Loucy (cell line): ENCODE data around the gene NFATC1.

ENCODE experiments used
- H2AFZ ChIP-seq: fragments of 200-600 bp; sonication (generic); 2 replicates; pipeline ENCODE4 v1.6.0; 2016; ENCODE audit warnings: antibody characterized with exemption, mild to moderate bottlenecking, low read length, moderate library complexity
- H3F3A ChIP-seq: fragments of 200-600 bp; 2 replicates; pipeline ENCODE4 v1.6.0; 2016; ENCODE audit warnings: antibody characterized with exemption, low read depth, mild to moderate bottlenecking
- H3K27me3 ChIP-seq: fragments of 200-600 bp; sonication (generic); 2 replicates; pipeline ENCODE4 v1.6.1; 2014; ENCODE audit warnings: low read length, mild to moderate bottlenecking; ENCODE audit not compliant: insufficient read depth, poor library complexity, severe bottlenecking
- H3K36me3 ChIP-seq: fragments of 200-600 bp; sonication (generic); 2 replicates; pipeline ENCODE4 v1.6.1; 2016; ENCODE audit warnings: low read length; ENCODE audit not compliant: insufficient read depth
- H3K4me1 ChIP-seq: fragments of 200-600 bp; sonication (generic); 2 replicates; pipeline ENCODE4 v1.5.1; 2014; ENCODE audit warnings: low read length, mild to moderate bottlenecking; ENCODE audit not compliant: insufficient read depth, poor library complexity, severe bottlenecking
- H3K4me2 ChIP-seq: fragments of 200-600 bp; sonication (generic); 2 replicates; pipeline ENCODE4 v1.6.0; 2014; ENCODE audit warnings: antibody characterized with exemption, low read length, low read depth, mild to moderate bottlenecking; ENCODE audit not compliant: poor library complexity, severe bottlenecking
- H3K4me3 ChIP-seq: fragments of 200-600 bp; sonication (generic); 2 replicates; pipeline ENCODE4 v1.5.1; 2014; ENCODE audit warnings: low read length, mild to moderate bottlenecking, mixed read lengths; ENCODE audit not compliant: poor library complexity, severe bottlenecking
- H3K79me2 ChIP-seq: fragments of 200-600 bp; sonication (generic); 2 replicates; pipeline ENCODE4 v1.6.1; 2014; ENCODE audit warnings: low read length; ENCODE audit not compliant: insufficient read depth
- H3K9ac ChIP-seq: fragments of 200-600 bp; sonication (generic); 2 replicates; pipeline ENCODE4 v1.6.0; 2014; ENCODE audit warnings: mild to moderate bottlenecking, low read depth, low read length, moderate library complexity; ENCODE audit not compliant: poor library complexity, severe bottlenecking
- H3K9me2 ChIP-seq: fragments of 200-600 bp; sonication (generic); replicated peaks from 2 replicates; pipeline ENCODE4 v1.6.1; 2016; ENCODE audit warnings: low read depth, low read length, mixed read lengths
- H3K9me3 ChIP-seq: fragments of 200-600 bp; sonication (generic); 2 replicates; pipeline ENCODE4 v1.6.1; 2014; ENCODE audit warnings: mild to moderate bottlenecking, antibody characterized with exemption, low read length, low read depth; ENCODE audit not compliant: insufficient read depth
- H4K20me1 ChIP-seq: fragments of 200-600 bp; sonication (generic); 2 replicates; pipeline ENCODE4 v1.6.0; 2014; ENCODE audit warnings: antibody characterized with exemption, low read length, mild to moderate bottlenecking; ENCODE audit not compliant: insufficient read depth, poor library complexity, severe bottlenecking
- EZH2phosphoT487 ChIP-seq: fragments of 200-600 bp; IDR thresholded peaks from 2 replicates; pipeline ENCODE4 v1.6.1; 2018; ENCODE audit warnings: antibody characterized with exemption, mild to moderate bottlenecking, moderate library complexity, borderline replicate concordance
- TF ChIP-seq, protein P1 (sequence below): fragments of 200-600 bp; sonication (generic); conservative IDR thresholded peaks from 2 replicates; pipeline ENCODE4 v1.5.1; 2014; ENCODE audit warnings: mild to moderate bottlenecking, antibody characterized with exemption, low read length

The NFATC1 gene

DNA sequence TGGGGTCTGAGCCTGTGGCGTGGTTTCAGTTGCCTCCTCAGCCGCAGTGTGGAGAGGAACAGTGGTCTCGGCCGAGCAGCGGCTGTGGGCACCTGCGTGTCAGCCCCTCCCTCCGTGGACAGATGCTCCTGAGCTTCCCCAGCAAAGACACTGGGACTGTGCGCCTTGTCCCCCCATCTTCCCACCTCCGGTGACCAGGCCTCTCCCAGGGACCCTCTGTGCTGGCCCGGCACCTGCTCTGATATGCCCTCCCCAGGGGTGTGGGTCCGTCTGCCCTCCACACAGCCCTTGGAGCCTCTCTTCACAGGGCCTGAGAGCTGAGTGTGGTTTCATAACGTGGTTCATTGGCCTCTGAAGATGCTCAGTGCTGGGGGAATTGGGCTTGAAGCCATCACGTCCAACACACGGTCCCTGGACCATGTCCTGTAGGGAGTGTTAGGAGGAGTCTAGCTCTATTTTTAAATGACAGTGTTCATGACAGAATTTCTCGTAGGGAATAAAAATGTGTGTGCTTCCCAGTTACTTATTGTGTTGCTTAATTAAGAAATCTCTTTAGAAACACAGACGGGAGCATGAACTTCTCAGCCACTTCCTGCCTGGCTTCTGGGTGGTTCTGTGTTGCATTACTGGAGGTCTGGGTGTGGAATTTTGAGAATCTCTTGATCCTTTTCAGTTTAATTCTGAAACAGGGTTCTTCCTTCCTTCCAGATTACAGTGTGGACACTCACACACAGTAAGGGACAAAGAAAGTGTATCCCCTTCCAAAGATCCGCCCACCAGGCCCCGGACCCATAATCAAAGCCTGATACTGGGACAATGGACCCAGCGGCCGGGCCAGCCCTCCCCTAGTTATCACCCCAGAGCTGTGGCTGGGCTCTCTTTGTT lies 110.7 kb downstream of the NFATC1 start:
- TF ChIP-seq, protein P1, sequence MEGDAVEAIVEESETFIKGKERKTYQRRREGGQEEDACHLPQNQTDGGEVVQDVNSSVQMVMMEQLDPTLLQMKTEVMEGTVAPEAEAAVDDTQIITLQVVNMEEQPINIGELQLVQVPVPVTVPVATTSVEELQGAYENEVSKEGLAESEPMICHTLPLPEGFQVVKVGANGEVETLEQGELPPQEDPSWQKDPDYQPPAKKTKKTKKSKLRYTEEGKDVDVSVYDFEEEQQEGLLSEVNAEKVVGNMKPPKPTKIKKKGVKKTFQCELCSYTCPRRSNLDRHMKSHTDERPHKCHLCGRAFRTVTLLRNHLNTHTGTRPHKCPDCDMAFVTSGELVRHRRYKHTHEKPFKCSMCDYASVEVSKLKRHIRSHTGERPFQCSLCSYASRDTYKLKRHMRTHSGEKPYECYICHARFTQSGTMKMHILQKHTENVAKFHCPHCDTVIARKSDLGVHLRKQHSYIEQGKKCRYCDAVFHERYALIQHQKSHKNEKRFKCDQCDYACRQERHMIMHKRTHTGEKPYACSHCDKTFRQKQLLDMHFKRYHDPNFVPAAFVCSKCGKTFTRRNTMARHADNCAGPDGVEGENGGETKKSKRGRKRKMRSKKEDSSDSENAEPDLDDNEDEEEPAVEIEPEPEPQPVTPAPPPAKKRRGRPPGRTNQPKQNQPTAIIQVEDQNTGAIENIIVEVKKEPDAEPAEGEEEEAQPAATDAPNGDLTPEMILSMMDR, result no peak
- TF ChIP-seq EZH2phosphoT487, result no peak
- Histone ChIP-seq H3K4me3 (no peak overlapping the region), H2AFZ (no peak overlapping the region), H3K9ac (no peak overlapping the region), H4K20me1 (no peaks in the 10 kb centered on the region), H3K9me3 (no peaks in the 10 kb centered on the region), H3K27me3 (no peaks in the 10 kb centered on the region), H3K4me1 (peaks cover 9% of the 10 kb centered on the region), H3K79me2 (no peaks in the 10 kb centered on the region), H3K4me2 (no peak overlapping the region), H3F3A (no peaks in the 10 kb centered on the region), H3K36me3 (no peaks in the 10 kb centered on the region), H3K9me2 (no peaks in the 10 kb centered on the region)

DNA sequence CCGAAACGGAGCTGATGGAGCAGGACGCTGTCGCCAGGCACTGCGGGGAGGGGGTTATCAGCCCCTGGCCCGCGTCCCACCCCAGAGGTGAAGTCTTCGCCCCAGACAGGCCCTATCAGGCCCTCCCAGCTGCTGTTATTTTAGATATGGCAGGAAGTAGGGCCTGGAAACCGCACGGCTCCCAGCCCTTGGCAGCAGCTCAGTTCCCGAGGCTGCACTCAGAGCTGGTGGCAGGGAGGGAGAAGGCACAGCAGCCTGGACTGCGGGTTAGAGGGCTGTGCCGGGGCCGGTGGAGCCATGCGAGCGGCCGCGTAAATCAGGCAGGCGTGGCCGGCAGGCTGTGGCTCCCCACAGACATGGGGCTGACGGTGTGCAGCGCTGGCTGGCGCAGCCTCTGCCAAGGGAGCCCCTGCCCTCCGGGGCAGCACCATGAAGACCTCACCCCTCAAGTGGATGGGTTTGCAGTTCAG lies 111.4 kb downstream of the NFATC1 start:
- Histone ChIP-seq H3K36me3 (no peaks in the 10 kb centered on the region), H3K9ac (no peak overlapping the region), H3K79me2 (no peaks in the 10 kb centered on the region), H3K9me2 (no peaks in the 10 kb centered on the region), H3K9me3 (no peaks in the 10 kb centered on the region), H3K27me3 (no peaks in the 10 kb centered on the region), H3K4me1 (peaks cover 9% of the 10 kb centered on the region), H3K4me3 (no peak overlapping the region), H3F3A (no peaks in the 10 kb centered on the region), H2AFZ (no peak overlapping the region), H3K4me2 (no peak overlapping the region), H4K20me1 (no peaks in the 10 kb centered on the region)
- no peak for TF ChIP-seq EZH2phosphoT487
- TF ChIP-seq, protein P1, result no peak

DNA sequence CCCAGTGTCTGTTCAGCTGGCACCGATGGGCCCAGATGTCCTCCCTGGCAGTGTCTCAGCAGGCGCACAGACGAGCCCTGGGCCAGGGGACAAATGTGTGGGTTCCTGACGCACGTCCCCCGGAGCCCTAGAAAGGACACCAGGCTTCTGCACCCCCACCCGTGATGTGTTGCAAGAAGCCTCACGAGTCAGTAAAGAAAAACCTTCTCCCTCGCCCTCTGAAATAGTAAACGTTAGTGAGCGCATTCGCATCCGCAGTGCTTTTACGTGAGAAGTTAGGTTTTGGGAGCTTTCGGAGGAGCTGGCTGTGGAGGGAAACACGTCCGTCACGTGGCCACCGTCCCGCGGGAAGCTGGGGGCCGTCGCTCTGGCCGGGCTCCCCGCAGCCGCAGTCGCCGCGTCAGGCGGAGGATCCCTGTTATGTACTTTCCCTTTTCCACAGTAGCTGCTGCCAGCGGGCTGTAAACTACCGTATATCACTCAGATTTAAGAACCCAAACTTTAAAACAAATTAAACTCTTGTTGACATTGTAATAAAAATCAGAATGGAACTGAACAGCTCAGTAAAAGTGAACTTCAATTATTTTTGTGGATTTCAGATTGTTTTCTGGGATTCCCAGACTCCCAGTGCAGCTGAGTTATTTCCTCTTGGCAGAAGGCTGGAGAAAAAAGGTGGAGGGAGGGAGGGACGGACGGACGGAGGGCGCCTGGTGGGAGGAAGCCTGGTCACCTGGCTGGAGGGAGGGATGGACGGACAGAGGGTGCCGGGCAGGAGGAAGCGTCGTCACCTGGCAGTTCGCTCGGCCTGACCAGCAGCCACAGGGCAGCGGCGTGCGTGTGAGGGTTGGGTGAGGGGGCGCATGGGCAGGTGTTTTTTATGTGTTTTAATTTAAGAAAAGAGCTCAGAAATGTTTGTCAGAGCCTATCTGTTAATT lies 112.1 kb downstream of the NFATC1 start:
- H3K4me2 ChIP-seq, result no peak overlapping the region
- H3K27me3 ChIP-seq, result no peaks in the 10 kb centered on the region
- H3K9me2 ChIP-seq, result no peaks in the 10 kb centered on the region
- no peaks in the 10 kb centered on the region for H3K79me2 ChIP-seq
- H3K9me3 ChIP-seq, result no peaks in the 10 kb centered on the region
- peaks cover 9% of the 10 kb centered on the region for H3K4me1 ChIP-seq
- no peak overlapping the region for H3K4me3 ChIP-seq
- no peak overlapping the region for H2AFZ ChIP-seq
- no peaks in the 10 kb centered on the region for H3K36me3 ChIP-seq
- TF ChIP-seq, protein P1, result no peak
- no peak for TF ChIP-seq EZH2phosphoT487
- H3K9ac ChIP-seq, result no peak overlapping the region
- no peaks in the 10 kb centered on the region for H3F3A ChIP-seq
- H4K20me1 ChIP-seq, result no peaks in the 10 kb centered on the region
